Calu3 (cell line): Measurements from ENCODE around the gene PDK2. TPM values are rescaled to one million over a fixed set of nuclear protein-coding genes. Genes with fewer than 3 reads are reported as not detected.

Source experiments
- BruUV-seq: library from RNA; stranded (reverse); fragments of 400-500 nt; replicated peaks from 2 replicates; lab custom pipeline; 2021; lab: Mats Ljungman, UMichigan
- CTCF ChIA-PET: fragments of 300-600 bp; sonication (Branson Sonifier 250); formaldehyde crosslinking; loops from one replicate; lab custom pipeline; 2022; ENCODE audit warnings: antibody characterized with exemption; lab: Charles Lee
- DNase-seq: peaks from one replicate; pipeline ENCODE4 v3.0.0; 2022
- H3K27ac Mint-ChIP-seq: one replicate; pipeline ENCODE4 v1.8.0; 2022; ENCODE audit warnings: mixed read lengths; ENCODE audit not compliant: unreplicated experiment
- H3K27me3 Mint-ChIP-seq: one replicate; pipeline ENCODE4 v1.8.0; 2022; ENCODE audit warnings: mixed read lengths; ENCODE audit not compliant: unreplicated experiment
- H3K36me3 Mint-ChIP-seq: one replicate; pipeline ENCODE4 v1.8.0; 2022; ENCODE audit warnings: mild to moderate bottlenecking, moderate library complexity, mixed read lengths; ENCODE audit not compliant: insufficient read depth, unreplicated experiment
- H3K4me1 Mint-ChIP-seq: one replicate; pipeline ENCODE4 v1.8.0; 2022; ENCODE audit warnings: mild to moderate bottlenecking, low read depth, mixed read lengths; ENCODE audit not compliant: unreplicated experiment
- H3K4me3 Mint-ChIP-seq: one replicate; pipeline ENCODE4 v1.8.0; 2022; ENCODE audit warnings: mild to moderate bottlenecking, low read depth, moderate library complexity, mixed read lengths; ENCODE audit not compliant: unreplicated experiment
- H3K9me3 Mint-ChIP-seq: one replicate; pipeline ENCODE4 v1.8.0; 2022; ENCODE audit warnings: low read depth, mixed read lengths; ENCODE audit not compliant: unreplicated experiment
- intact Hi-C: fragments of 100-400 bp; cut with micrococcal nuclease; formaldehyde crosslinking; loops from one replicate; pipeline ENCODE4 v1.10.0; 2022; ENCODE audit not compliant: unreplicated experiment
- total RNA-seq: library from RNA; stranded (reverse); gene quantifications from 2 replicates; pipeline ENCODE4 v1.2.3, GENCODE V29; 2022
- TF ChIP-seq, protein P1 (sequence below): fragments of 200-600 bp; IDR thresholded peaks from one replicate; pipeline ENCODE4 v1.8.0; 2022; ENCODE audit warnings: antibody characterized with exemption; ENCODE audit not compliant: unreplicated experiment

PDK2 gene
- total RNA-seq, 1 experiment from 2014 or later, result 29.5 TPM

DNA sequence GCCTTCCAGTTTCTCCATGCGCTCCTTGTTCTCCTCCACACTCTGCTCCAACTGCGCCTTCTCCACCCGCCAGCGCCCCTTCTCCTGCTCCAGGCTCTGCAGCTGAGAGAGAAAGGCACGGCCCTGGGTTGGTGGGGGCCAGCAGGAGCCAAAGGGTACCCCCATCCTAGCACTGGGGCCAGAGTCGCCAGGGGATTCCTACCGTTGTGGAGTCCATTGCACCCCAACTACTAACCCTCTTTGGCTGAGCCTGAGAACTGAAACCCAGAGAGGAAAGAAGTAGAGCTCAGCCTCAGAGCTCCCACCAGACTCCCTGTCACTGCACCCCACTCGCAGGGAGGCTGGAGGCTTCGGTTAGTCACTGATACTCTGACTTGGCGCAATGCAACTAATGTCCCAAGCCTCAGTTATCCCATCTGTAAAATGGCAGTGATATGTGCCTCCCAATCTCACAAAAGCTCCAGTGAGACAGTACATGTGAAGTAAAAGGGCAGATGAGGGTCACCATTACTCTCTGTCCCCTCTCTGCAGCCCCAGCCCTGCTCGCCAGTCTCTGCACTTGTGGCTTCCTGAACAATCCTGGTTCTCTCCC is 41.0 kb downstream of the PDK2 start:
- H3K4me1 Mint-ChIP-seq, result peaks cover 8% of the 10 kb centered on the region
- no peak for DNase-seq
- intact Hi-C loops, result no loop called here
- TF ChIP-seq, protein P1, sequence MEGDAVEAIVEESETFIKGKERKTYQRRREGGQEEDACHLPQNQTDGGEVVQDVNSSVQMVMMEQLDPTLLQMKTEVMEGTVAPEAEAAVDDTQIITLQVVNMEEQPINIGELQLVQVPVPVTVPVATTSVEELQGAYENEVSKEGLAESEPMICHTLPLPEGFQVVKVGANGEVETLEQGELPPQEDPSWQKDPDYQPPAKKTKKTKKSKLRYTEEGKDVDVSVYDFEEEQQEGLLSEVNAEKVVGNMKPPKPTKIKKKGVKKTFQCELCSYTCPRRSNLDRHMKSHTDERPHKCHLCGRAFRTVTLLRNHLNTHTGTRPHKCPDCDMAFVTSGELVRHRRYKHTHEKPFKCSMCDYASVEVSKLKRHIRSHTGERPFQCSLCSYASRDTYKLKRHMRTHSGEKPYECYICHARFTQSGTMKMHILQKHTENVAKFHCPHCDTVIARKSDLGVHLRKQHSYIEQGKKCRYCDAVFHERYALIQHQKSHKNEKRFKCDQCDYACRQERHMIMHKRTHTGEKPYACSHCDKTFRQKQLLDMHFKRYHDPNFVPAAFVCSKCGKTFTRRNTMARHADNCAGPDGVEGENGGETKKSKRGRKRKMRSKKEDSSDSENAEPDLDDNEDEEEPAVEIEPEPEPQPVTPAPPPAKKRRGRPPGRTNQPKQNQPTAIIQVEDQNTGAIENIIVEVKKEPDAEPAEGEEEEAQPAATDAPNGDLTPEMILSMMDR, result no peak
- peaks cover 9% of the 10 kb centered on the region for H3K27me3 Mint-ChIP-seq
- H3K4me3 Mint-ChIP-seq, result no peak overlapping the region
- peaks cover 63% of the 10 kb centered on the region for H3K36me3 Mint-ChIP-seq
- no TSS peak for BruUV-seq
- no peak overlapping the region for H3K27ac Mint-ChIP-seq
- no peaks in the 10 kb centered on the region for H3K9me3 Mint-ChIP-seq
- CTCF ChIA-PET, result interaction anchor here (0.6 to 1.5 kb wide), 4 partner anchors 12 to 56 kb away, joined by 3 to 7 read pairs (median 4); no protein-coding TSS in a partner anchor

DNA sequence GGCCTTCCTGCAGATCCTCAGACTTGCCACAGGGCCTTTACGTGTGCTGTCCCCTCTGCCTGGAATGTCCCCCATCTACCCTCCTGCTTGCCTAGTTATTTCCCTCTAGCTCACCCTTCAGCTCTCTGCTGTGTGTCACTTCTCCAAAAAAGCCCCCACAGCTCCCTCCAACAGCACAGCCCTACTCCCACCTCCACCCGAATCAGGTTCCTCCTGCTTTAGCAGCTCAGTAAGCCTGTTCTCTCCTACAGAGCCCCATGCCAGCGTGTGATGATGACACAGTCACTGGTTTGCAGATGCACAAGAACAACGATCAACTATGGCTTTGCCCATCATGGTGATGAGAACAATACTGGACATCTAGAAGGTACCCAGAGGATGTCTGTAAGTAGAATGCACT is 41.9 kb downstream of the PDK2 start:
- H3K27me3 Mint-ChIP-seq, result peaks cover under 1% of the 10 kb centered on the region
- no peaks in the 10 kb centered on the region for H3K9me3 Mint-ChIP-seq
- intact Hi-C loops, result no loop called here
- H3K4me1 Mint-ChIP-seq, result peaks cover 8% of the 10 kb centered on the region
- no peak for DNase-seq
- CTCF ChIA-PET, result interaction anchor here (0.6 to 1.5 kb wide), 4 partner anchors 11 to 56 kb away, joined by 3 to 7 read pairs (median 4); no protein-coding TSS in a partner anchor
- BruUV-seq, result no TSS peak
- H3K4me3 Mint-ChIP-seq, result no peak overlapping the region
- H3K36me3 Mint-ChIP-seq, result peaks cover 71% of the 10 kb centered on the region
- TF ChIP-seq, protein P1, result no peak
- no peak overlapping the region for H3K27ac Mint-ChIP-seq

DNA sequence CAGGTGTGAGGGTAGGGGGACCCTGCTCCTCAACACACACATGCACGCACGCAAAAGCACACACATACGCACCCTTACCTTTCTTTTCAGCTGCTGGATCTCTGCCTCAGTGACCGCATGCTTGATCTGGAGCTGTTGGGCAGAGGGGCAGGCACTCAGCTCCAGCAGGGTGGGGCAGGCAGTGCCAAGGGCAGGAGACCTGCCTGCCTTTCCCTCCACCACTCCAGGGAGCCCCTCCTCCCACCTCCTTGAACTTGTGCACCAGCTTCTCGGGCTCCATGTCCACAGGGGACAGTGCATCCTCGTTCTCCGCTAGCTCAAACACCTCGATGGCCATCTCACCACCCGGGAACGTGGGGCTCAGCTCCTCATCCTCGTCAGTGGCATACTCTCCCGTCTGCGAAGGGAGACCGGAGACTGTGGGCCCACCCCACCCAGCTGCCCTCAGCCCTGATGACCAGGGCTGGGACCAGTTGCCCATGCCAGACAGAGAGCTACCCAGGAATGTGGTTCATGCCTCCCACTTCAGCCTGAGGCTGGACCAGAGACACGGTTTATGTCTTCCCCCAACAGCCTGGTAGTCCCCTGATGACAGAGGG is 44.1 kb downstream of the PDK2 start:
- CTCF ChIA-PET, result interaction anchor here (0.9 to 2.3 kb wide), 4 partner anchors 13 to 157 kb away, joined by 3 to 10 read pairs (median 4); no protein-coding TSS in a partner anchor
- Mint-ChIP-seq H3K36me3 (peaks cover 77% of the 10 kb centered on the region), H3K4me3 (no peak overlapping the region), H3K9me3 (no peaks in the 10 kb centered on the region), H3K4me1 (peaks cover 8% of the 10 kb centered on the region), H3K27ac (no peak overlapping the region), H3K27me3 (no peaks in the 10 kb centered on the region)
- BruUV-seq, result no TSS peak
- intact Hi-C loops, result no loop called here
- TF ChIP-seq, protein P1, result no peak
- no peak for DNase-seq

GRCh38 chr17:50139950-50140885 is 45.1 kb downstream of the PDK2 start:
- H3K36me3 Mint-ChIP-seq, result peaks cover 83% of the 10 kb centered on the region

More at GRCh38 chr17:50139950-50140885, 45.1 kb downstream of the PDK2 start:
- intact Hi-C loops, result no loop called here
- TF ChIP-seq, protein P1, result peak; percentile 99
- no peaks in the 10 kb centered on the region for H3K27me3 Mint-ChIP-seq
- BruUV-seq, result no TSS peak
- H3K27ac Mint-ChIP-seq, result no peak overlapping the region
- peaks cover 9% of the 10 kb centered on the region for H3K4me1 Mint-ChIP-seq
- peak; percentile 89 for DNase-seq
- CTCF ChIA-PET, result interaction anchor here (1.4 to 2.3 kb wide), 2 partner anchors 21 to 23 kb away, joined by 5 to 10 read pairs; no protein-coding TSS in a partner anchor
- H3K9me3 Mint-ChIP-seq, result no peaks in the 10 kb centered on the region
- no peak overlapping the region for H3K4me3 Mint-ChIP-seq
